Gastroesophageal sphincter (tissue), 3 donors: ENCODE measurements around the gene ANKRD29.

ENCODE experiments used
- EP300 ChIP-seq: sonication (generic); formaldehyde crosslinking; IDR thresholded peaks from one replicate; pipeline ENCODE4 v1.6.1; 2017; ENCODE audit warnings: antibody characterized with exemption, mild to moderate bottlenecking
- POLR2A ChIP-seq, 2 donors: fragments of 450-650 bp; IDR thresholded peaks; one replicate each; pipeline ENCODE4 v1.6.1; 2017; ENCODE audit warnings: antibody characterized with exemption in 2 of 2, mild to moderate bottlenecking in 2 of 2, moderate library complexity in 1 of 2
- POLR2AphosphoS5 ChIP-seq: sonication (generic); formaldehyde crosslinking; IDR thresholded peaks from one replicate; pipeline ENCODE4 v1.6.1; 2017; ENCODE audit warnings: antibody characterized with exemption
- TF ChIP-seq, protein P1 (sequence below), 4 experiments: fragments of 200-600 bp in 2 of 4; fragments of 450-650 bp in 2 of 4; sonication (generic) in 1 of 4; IDR thresholded peaks; one replicate each; pipeline ENCODE4 v1.5.1; 2017 to 2019; ENCODE audit warnings: antibody characterized with exemption in 4 of 4, mild to moderate bottlenecking in 2 of 4, moderate library complexity in 2 of 4

DNA sequence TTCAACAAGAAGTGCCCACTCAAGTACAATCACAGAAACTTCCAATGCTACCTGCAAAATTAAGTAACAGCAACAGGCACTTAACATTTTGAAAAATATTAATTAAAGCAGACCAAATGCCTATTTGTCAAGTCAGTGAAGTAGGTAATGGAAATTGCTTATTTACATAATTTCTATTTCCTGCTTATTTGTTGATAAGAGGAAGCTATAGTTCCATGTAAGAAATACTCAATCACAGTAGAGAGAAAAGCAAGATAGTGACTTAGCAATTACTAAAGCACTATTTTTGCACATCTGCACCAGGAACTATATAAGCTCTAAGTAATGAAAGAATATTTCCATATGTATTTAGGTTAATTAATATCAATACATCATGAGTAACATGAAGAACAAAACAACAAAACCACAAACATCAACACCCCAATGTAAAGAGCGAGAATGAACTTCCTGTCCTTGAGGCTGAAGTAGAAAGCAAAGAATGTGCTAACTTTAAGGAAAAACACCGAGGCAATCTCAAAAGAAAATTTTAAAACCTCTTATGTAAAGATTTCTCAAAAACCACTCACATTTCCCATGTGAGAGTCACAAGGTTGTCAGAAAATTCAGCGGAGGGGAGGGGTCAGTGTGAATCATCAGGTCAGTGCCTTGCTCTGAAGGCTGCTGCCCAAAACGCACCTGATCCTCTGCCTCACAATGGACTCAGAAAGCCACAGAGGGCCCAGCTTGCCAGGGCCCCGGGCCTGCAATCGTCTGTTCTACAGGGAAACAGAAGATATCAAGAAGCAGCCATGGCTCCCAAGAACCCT, 88.9 kb downstream of the ANKRD29 start:
- TF ChIP-seq, protein P1, sequence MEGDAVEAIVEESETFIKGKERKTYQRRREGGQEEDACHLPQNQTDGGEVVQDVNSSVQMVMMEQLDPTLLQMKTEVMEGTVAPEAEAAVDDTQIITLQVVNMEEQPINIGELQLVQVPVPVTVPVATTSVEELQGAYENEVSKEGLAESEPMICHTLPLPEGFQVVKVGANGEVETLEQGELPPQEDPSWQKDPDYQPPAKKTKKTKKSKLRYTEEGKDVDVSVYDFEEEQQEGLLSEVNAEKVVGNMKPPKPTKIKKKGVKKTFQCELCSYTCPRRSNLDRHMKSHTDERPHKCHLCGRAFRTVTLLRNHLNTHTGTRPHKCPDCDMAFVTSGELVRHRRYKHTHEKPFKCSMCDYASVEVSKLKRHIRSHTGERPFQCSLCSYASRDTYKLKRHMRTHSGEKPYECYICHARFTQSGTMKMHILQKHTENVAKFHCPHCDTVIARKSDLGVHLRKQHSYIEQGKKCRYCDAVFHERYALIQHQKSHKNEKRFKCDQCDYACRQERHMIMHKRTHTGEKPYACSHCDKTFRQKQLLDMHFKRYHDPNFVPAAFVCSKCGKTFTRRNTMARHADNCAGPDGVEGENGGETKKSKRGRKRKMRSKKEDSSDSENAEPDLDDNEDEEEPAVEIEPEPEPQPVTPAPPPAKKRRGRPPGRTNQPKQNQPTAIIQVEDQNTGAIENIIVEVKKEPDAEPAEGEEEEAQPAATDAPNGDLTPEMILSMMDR (IDR thresholded peaks at IDR 0.05), result no peak
- TF ChIP-seq POLR2A (IDR thresholded peaks at IDR 0.05), result no peak
- no peak for TF ChIP-seq EP300
- TF ChIP-seq POLR2AphosphoS5, result no peak
